HepG2 (cell line): Measurements from ENCODE around the gene RUNX3. TPM values are rescaled to one million over a fixed set of nuclear protein-coding genes. Genes with fewer than 3 reads are reported as not detected.

Experiments
- AKAP8 ChIP-seq: sonication (generic); formaldehyde crosslinking; IDR thresholded peaks from 2 replicates; pipeline ENCODE4 v1.5.1; 2020; ENCODE audit warnings: mild to moderate bottlenecking, missing genetic modification reagents
- ASH2L ChIP-seq: fragments of 300-600, 200-600 bp; sonication (generic); IDR thresholded peaks from 2 replicates; pipeline ENCODE4 v1.7.0; 2017; ENCODE audit warnings: low read depth, mild to moderate bottlenecking, moderate library complexity, mixed read lengths, low read length; ENCODE audit not compliant: insufficient read length
- ATF6 ChIP-seq: sonication (generic); formaldehyde crosslinking; conservative IDR thresholded peaks from 2 replicates; pipeline ENCODE4 v1.4.0; 2020; ENCODE audit warnings: missing genetic modification reagents
- HOXA9 ChIP-seq: sonication (generic); formaldehyde crosslinking; IDR thresholded peaks from 2 replicates; pipeline ENCODE4 v1.8.1; 2022; ENCODE audit warnings: missing genetic modification reagents, mild to moderate bottlenecking, moderate library complexity, borderline replicate concordance
- HOXD1 ChIP-seq: sonication (generic); formaldehyde crosslinking; IDR thresholded peaks from 2 replicates; pipeline ENCODE4 v1.5.0; 2020; ENCODE audit warnings: missing genetic modification reagents
- MEIS2 ChIP-seq: sonication (generic); formaldehyde crosslinking; IDR thresholded peaks from 2 replicates; pipeline ENCODE4 v1.9.0; 2021; ENCODE audit warnings: mild to moderate bottlenecking, missing genetic modification reagents
- POGZ ChIP-seq: sonication (generic); formaldehyde crosslinking; IDR thresholded peaks from 2 replicates; pipeline ENCODE4 v1.4.0; 2020; ENCODE audit warnings: mild to moderate bottlenecking, missing genetic modification reagents
- RBFOX2 ChIP-seq: fragments of 200-400 bp; formaldehyde crosslinking; IDR thresholded peaks from 2 replicates; pipeline ENCODE4 v1.6.1; 2017; ENCODE audit warnings: low read depth, mild to moderate bottlenecking, low read length
- RORA ChIP-seq: sonication (generic); formaldehyde crosslinking; IDR thresholded peaks from 2 replicates; pipeline ENCODE4 v1.5.0; 2020; ENCODE audit warnings: mild to moderate bottlenecking, missing genetic modification reagents, moderate library complexity
- SALL1 ChIP-seq: sonication (generic); formaldehyde crosslinking; IDR thresholded peaks from 2 replicates; pipeline ENCODE4 v1.8.0; 2022; ENCODE audit warnings: mild to moderate bottlenecking, missing genetic modification reagents
- YEATS4 ChIP-seq: sonication (generic); formaldehyde crosslinking; IDR thresholded peaks from 2 replicates; pipeline ENCODE4 v1.4.0; 2020; ENCODE audit warnings: missing genetic modification reagents, borderline replicate concordance
- ZBTB8A ChIP-seq: sonication (generic); formaldehyde crosslinking; IDR thresholded peaks from 2 replicates; pipeline ENCODE4 v1.4.0; 2020; ENCODE audit warnings: mild to moderate bottlenecking, low read depth, missing genetic modification reagents, borderline replicate concordance
- ZNF17 ChIP-seq: sonication (generic); formaldehyde crosslinking; IDR thresholded peaks from 2 replicates; pipeline ENCODE4 v1.5.0; 2020; ENCODE audit warnings: mild to moderate bottlenecking, missing genetic modification reagents
- ZNF264 ChIP-seq: sonication (generic); formaldehyde crosslinking; IDR thresholded peaks from 2 replicates; pipeline ENCODE4 v1.4.0; 2020; ENCODE audit warnings: missing genetic modification reagents
- ZNF350 ChIP-seq: sonication (generic); formaldehyde crosslinking; IDR thresholded peaks from 2 replicates; pipeline ENCODE4 v1.4.0; 2020; ENCODE audit warnings: mild to moderate bottlenecking, low read depth, missing genetic modification reagents, borderline replicate concordance
- ZNF432 ChIP-seq: sonication (generic); formaldehyde crosslinking; IDR thresholded peaks from 2 replicates; pipeline ENCODE4 v1.5.0; 2020; ENCODE audit warnings: missing genetic modification reagents, mild to moderate bottlenecking, borderline replicate concordance
- ZNF503 ChIP-seq: sonication (generic); formaldehyde crosslinking; IDR thresholded peaks from 2 replicates; pipeline ENCODE4 v1.4.0; 2020; ENCODE audit warnings: missing genetic modification reagents
- ZNF550 ChIP-seq: sonication (generic); formaldehyde crosslinking; IDR thresholded peaks from 2 replicates; pipeline ENCODE4 v1.4.0; 2020; ENCODE audit warnings: mild to moderate bottlenecking, missing genetic modification reagents, borderline replicate concordance
- ZNF660 ChIP-seq: sonication (generic); formaldehyde crosslinking; IDR thresholded peaks from 2 replicates; pipeline ENCODE4 v1.5.1; 2020; ENCODE audit warnings: mild to moderate bottlenecking, low read depth, missing genetic modification reagents, borderline replicate concordance
- ZNF83 ChIP-seq: sonication (generic); formaldehyde crosslinking; IDR thresholded peaks from 2 replicates; pipeline ENCODE4 v1.4.0; 2020; ENCODE audit warnings: missing genetic modification reagents, mild to moderate bottlenecking, borderline replicate concordance
- polyA plus RNA-seq, 8 experiments: library from polyadenylated mRNA; depleted of rRNA in 3 of 8; stranded (reverse) in 7 of 8; unstranded in 1 of 8; fragments of >200 nt; fragmentation: Illumina TruSeq in 4 of 8; extraction: Trizol in 4 of 8; gene quantifications; 2 replicates each; pipeline versions ENCODE4 v1.2.1 to v1.2.3, GENCODE V29; 2011 to 2016; ENCODE audit warnings: low read depth in 4 of 8, missing spikeins in 1 of 8, mixed read lengths in 1 of 8; ENCODE audit not compliant: insufficient read depth in 1 of 8
- total RNA-seq, 5 experiments: library from RNA; depleted of rRNA; stranded (reverse); fragments of >200 nt; fragmentation: Illumina TruSeq; extraction: Trizol; gene quantifications; 2 replicates each; pipeline ENCODE4 v1.2.3, GENCODE V29; 2016; ENCODE audit warnings: low read depth in 1 of 5
- TF ChIP-seq, protein P1 (sequence below): sonication (generic); formaldehyde crosslinking; IDR thresholded peaks from 2 replicates; pipeline ENCODE4 v1.4.0; 2020; ENCODE audit warnings: missing genetic modification reagents
- TF ChIP-seq, protein P2 (sequence below): sonication (generic); formaldehyde crosslinking; IDR thresholded peaks from 2 replicates; pipeline ENCODE4 v1.4.0; 2020; ENCODE audit warnings: mild to moderate bottlenecking, missing genetic modification reagents

Gene RUNX3
- total and polyA plus RNA-seq, 2 of the 13 experiments (the other 11 are each of a cell fraction or from before 2014, with no cell fraction given): 0.04 to 0.22 TPM

DNA sequence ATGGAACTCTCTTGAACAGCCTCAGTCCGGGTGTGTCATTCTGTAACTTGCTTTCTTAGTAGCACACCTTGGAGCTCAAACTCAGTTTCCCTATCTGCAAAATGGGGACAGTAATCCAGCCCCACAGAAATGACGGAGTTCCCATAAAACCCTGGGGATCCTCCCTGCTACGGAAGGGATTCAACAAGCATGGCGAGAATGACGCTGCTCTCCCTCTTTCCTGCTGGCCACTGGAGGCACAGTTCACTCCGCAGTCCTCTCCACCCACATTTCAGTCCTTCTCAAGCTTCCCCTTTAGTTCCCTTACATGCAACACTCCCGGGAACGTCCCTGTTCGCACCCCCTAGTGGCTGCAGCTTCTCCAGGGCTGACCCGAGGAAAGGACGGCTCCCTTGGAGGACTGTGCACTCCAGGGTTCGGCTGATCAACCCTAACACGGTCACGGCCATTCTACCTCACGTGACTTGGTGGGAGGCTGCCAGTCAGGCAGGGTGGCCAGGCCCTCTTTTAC lies 20.6 kb downstream of the RUNX3 start (continued):
- TF ChIP-seq, protein P1, sequence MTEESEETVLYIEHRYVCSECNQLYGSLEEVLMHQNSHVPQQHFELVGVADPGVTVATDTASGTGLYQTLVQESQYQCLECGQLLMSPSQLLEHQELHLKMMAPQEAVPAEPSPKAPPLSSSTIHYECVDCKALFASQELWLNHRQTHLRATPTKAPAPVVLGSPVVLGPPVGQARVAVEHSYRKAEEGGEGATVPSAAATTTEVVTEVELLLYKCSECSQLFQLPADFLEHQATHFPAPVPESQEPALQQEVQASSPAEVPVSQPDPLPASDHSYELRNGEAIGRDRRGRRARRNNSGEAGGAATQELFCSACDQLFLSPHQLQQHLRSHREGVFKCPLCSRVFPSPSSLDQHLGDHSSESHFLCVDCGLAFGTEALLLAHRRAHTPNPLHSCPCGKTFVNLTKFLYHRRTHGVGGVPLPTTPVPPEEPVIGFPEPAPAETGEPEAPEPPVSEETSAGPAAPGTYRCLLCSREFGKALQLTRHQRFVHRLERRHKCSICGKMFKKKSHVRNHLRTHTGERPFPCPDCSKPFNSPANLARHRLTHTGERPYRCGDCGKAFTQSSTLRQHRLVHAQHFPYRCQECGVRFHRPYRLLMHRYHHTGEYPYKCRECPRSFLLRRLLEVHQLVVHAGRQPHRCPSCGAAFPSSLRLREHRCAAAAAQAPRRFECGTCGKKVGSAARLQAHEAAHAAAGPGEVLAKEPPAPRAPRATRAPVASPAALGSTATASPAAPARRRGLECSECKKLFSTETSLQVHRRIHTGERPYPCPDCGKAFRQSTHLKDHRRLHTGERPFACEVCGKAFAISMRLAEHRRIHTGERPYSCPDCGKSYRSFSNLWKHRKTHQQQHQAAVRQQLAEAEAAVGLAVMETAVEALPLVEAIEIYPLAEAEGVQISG (CRISPR knock-in tag): peak; percentile 73
- no peak for TF ChIP-seq ZNF83 (CRISPR knock-in tag)
- TF ChIP-seq ZNF264 (CRISPR knock-in tag): no peak
- no peak for TF ChIP-seq HOXD1 (CRISPR knock-in tag)
- no peak for TF ChIP-seq ZNF550 (CRISPR knock-in tag)
- no peak for TF ChIP-seq ZNF503 (CRISPR knock-in tag)
- TF ChIP-seq, protein P2, sequence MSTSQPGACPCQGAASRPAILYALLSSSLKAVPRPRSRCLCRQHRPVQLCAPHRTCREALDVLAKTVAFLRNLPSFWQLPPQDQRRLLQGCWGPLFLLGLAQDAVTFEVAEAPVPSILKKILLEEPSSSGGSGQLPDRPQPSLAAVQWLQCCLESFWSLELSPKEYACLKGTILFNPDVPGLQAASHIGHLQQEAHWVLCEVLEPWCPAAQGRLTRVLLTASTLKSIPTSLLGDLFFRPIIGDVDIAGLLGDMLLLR (CRISPR knock-in tag): no peak
- TF ChIP-seq SALL1 (CRISPR knock-in tag): peak; percentile 49
- no peak for TF ChIP-seq AKAP8 (CRISPR knock-in tag)
- no peak for TF ChIP-seq ZNF17 (CRISPR knock-in tag)
- no peak for TF ChIP-seq ZBTB8A (CRISPR knock-in tag)
- no peak for TF ChIP-seq RORA (CRISPR knock-in tag)
- no peak; the same call in 1 of the 2 replicates for TF ChIP-seq ZNF350 (CRISPR knock-in tag)
- no peak for TF ChIP-seq POGZ (CRISPR knock-in tag)
- no peak for TF ChIP-seq HOXA9 (CRISPR knock-in tag)
- TF ChIP-seq YEATS4 (CRISPR knock-in tag): 0 out of 2 replicates have a peak, but pooled peaks have one; percentile 22
- no peak for TF ChIP-seq RBFOX2
- no peak for TF ChIP-seq ZNF432 (CRISPR knock-in tag)
- no peak for TF ChIP-seq MEIS2 (CRISPR knock-in tag)
- TF ChIP-seq ATF6: no peak
- no peak for TF ChIP-seq ASH2L
- TF ChIP-seq ZNF660 (CRISPR knock-in tag): no peak
